Lung (tissue), 12 donors: ENCODE measurements around the gene EIF3L. TPM values are rescaled to one million over a fixed set of nuclear protein-coding genes. Genes with fewer than 3 reads are reported as not detected.
A peak's percentile ranks its signal among the peaks of the same experiment; 100 is the strongest.

Experiments
- ATAC-seq: fragments of 200-7000 bp; cut with Tn5 transposase; one replicate; pipeline ENCODE4 v1.9.1; 2020; ENCODE audit warnings: moderate number of reproducible peaks; ENCODE audit not compliant: insufficient read depth, low FRiP score
- DNase-seq, 3 donors: peaks; one replicate each; pipeline ENCODE4 v3.0.0-alpha.2; 2013 to 2017
- H3K27ac ChIP-seq, 2 donors: one replicate each; pipeline ENCODE4 v1.5.1; 2013; ENCODE audit warnings: mild to moderate bottlenecking in 2 of 2, moderate library complexity in 2 of 2, control low read depth in 1 of 2, inconsistent platforms in 1 of 2, low read depth in 1 of 2, low read length in 1 of 2
- H3K27me3 ChIP-seq, 3 donors: one replicate each; pipeline ENCODE4 v1.5.1; 2013; ENCODE audit warnings: low read length in 2 of 3; ENCODE audit not compliant: control insufficient read depth in 3 of 3, insufficient read depth in 3 of 3
- H3K36me3 ChIP-seq, 4 donors: one replicate each; pipeline ENCODE4 v1.5.1; 2013; ENCODE audit warnings: low read length in 4 of 4, mild to moderate bottlenecking in 1 of 4, moderate library complexity in 1 of 4; ENCODE audit not compliant: control insufficient read depth in 4 of 4, insufficient read depth in 4 of 4
- H3K4me1 ChIP-seq, 5 donors: one replicate each; pipeline ENCODE4 v1.5.1; 2013; ENCODE audit warnings: low read length in 5 of 5, mild to moderate bottlenecking in 2 of 5, moderate library complexity in 1 of 5; ENCODE audit not compliant: control insufficient read depth in 5 of 5, insufficient read depth in 5 of 5
- H3K4me3 ChIP-seq: one replicate; pipeline ENCODE4 v1.5.1; 2013; ENCODE audit warnings: mild to moderate bottlenecking, control low read depth, moderate library complexity
- H3K9ac ChIP-seq, 2 donors: one replicate each; pipeline ENCODE4 v1.5.1; 2013; ENCODE audit warnings: low read length in 2 of 2, control low read depth in 1 of 2; ENCODE audit not compliant: insufficient read depth in 1 of 2
- H3K9me3 ChIP-seq, 4 donors: one replicate each; pipeline ENCODE4 v1.5.1; 2013; ENCODE audit warnings: low read length in 3 of 4, mild to moderate bottlenecking in 1 of 4, moderate library complexity in 1 of 4; ENCODE audit not compliant: control insufficient read depth in 4 of 4, insufficient read depth in 3 of 4
- WGBS, 2 donors: extraction: QIAGEN DNeasy Blood & Tissue Kit; methylation state at CpG; one replicate each; pipeline ENCODE4 v1.1.7; 2013; 5-methylcytosine and 5-hydroxymethylcytosine counted together
- polyA plus RNA-seq, 2 donors: library from polyadenylated mRNA; stranded (reverse); fragments of 200-250 nt; gene quantifications; one replicate each; pipeline ENCODE4 v1.2.1, GENCODE V29; 2013
- total RNA-seq, 2 donors: library from RNA; depleted of rRNA in 1 of 2; stranded (reverse); fragments of >200 nt in 1 of 2; gene quantifications; one replicate each; pipeline ENCODE4 v1.2.1, GENCODE V29; 2014 to 2021
- TF ChIP-seq, protein P1 (sequence below): IDR thresholded peaks from 2 replicates; pipeline ENCODE4 v1.5.1; 2012; ENCODE audit warnings: mild to moderate bottlenecking; ENCODE audit errors: control extremely low read depth, extremely low read depth
- donor health status: control.
- donor health status: control.
- donor health status: Bipolar disorder and iron deficiency.
- donor health status: healthy.
- donor health status: DM: yes; HTN: yes; CAD: no.

EIF3L gene
- total and polyA plus RNA-seq, 4 donors: 175 to 420 (median 252) TPM

DNA sequence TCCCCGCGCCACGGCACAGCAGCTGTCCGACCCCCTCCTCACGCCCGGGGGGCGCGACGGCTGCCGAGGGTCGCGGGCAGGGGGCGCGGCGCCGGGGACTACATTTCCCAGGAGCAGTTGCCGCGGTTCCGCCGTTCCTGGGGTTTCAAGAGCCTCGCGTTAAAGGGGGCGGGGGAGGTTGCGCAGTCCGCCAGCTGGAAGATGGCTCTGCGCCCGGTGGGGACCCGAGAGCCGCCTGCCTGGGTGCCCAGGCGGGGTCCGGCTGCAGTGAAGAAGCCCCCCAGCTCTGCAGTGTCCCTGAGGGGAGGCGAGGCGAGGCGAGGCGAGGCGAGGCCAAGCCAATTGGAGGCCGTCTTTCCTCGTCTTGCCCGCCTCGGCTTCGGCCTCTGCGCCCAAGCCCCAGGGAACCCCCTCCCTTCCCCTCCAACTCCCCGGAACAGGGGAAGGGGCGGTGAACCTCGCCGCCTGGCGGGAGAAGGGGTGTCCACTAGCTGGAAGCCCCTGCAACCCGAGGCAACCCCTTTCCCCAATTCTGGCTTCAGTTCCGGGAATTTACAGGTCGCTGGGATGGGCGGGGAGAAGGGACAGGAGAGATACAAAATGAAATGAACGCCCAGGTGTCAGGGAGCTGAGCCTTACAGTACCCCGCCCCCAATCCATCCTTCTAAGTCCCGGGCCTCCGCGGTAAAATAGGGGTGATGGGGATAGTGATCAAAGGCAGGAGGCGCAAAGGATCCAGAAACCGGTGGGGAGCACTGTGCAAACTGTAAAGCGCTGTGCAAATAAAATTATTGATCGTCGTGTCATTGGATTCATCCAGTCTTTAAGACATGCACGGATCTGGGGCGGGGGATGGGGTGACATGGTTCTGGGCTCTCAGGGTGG is 46.7 kb upstream of the EIF3L start:
- no peak for ATAC-seq
- Histone ChIP-seq H3K27ac (peak overlapping the region in 1 of 2 donors; percentile 75), H3K9ac (peak overlapping the region in 1 of 2 donors; percentile 19), H3K4me1 (peaks cover 0 to 19% (median 8%) of the 10 kb centered on the region in 5 donors), H3K36me3 (no peaks in the 10 kb centered on the region), H3K27me3 (no peaks in the 10 kb centered on the region), H3K4me3 (peak overlapping the region; percentile 52), H3K9me3 (no peaks in the 10 kb centered on the region)
- WGBS, 2 donors: 1 to 2% methylated on average over 44 to 63 of the region's 63 CpGs
- TF ChIP-seq, protein P1, sequence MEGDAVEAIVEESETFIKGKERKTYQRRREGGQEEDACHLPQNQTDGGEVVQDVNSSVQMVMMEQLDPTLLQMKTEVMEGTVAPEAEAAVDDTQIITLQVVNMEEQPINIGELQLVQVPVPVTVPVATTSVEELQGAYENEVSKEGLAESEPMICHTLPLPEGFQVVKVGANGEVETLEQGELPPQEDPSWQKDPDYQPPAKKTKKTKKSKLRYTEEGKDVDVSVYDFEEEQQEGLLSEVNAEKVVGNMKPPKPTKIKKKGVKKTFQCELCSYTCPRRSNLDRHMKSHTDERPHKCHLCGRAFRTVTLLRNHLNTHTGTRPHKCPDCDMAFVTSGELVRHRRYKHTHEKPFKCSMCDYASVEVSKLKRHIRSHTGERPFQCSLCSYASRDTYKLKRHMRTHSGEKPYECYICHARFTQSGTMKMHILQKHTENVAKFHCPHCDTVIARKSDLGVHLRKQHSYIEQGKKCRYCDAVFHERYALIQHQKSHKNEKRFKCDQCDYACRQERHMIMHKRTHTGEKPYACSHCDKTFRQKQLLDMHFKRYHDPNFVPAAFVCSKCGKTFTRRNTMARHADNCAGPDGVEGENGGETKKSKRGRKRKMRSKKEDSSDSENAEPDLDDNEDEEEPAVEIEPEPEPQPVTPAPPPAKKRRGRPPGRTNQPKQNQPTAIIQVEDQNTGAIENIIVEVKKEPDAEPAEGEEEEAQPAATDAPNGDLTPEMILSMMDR: no peak
- peak; percentile 85 to 93 (median 88) for DNase-seq

DNA sequence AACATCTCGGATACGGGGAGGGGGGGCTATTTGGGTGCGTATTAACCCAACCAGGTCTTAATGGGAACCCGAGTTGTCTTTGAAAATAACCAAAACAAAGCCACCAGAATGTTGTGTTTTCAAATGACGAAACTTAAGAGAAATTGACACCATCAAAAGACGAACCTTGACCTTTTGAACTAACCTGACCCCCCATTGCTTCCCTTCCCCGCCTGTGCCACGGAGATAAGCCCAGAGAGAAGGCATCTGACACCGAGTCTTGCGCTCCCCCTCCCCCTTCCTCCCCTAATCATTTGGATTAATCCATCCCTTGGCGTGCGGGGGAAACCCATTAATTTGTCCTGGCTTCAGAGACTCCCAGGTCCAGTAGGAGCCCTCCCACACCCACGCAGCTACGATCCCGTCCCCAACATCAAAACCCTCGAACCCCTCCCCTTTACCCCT is 46.0 kb upstream of the EIF3L start:
- Histone ChIP-seq H3K27me3 (no peaks in the 10 kb centered on the region), H3K4me3 (no peak overlapping the region), H3K27ac (no peak overlapping the region), H3K36me3 (no peaks in the 10 kb centered on the region), H3K9me3 (no peaks in the 10 kb centered on the region), H3K9ac (no peak overlapping the region), H3K4me1 (peaks cover 0 to 23% (median 10%) of the 10 kb centered on the region in 5 donors)
- 31 to 39% methylated on average over 16 of the region's 16 CpGs for WGBS, 2 donors
- DNase-seq (peak; percentile 34 to 57 (median 52)), ATAC-seq (no peak)
- TF ChIP-seq, protein P1: no peak

DNA sequence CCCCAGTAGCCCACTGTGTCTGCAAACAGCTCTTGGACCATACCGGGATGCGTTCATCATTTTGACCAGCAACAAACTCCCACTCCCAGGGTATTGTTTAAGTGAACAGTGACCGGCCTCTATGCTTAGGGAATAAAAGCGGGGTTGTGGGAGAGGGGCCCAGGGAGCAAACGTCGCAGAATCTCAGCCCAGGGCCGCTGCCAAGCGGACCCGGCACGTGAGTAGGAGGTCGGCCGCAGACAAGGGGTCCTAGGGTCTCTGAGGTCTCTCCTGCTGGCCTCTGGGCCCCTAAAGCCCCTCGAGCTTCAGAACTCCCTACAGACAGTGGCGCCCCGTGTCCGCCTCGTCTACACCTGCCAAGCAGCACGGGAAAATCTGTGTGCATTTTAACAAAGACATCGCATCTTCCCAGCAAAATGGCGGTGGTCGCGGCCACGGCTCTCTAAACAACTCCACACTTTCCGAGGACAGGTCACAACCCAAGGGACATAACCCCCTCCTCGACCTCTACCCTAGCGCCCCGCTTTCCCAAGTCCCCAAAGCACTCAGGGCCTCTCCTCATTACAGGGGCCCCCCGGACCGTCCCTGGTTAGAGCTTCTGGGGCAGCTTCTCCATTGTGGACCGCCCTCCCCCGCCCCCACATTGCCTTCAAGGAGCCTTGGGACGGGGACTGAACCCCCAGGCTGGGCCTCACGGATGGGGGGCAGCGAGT is 45.4 kb upstream of the EIF3L start:
- no peak for ATAC-seq
- Histone ChIP-seq H3K9me3 (no peaks in the 10 kb centered on the region), H3K4me1 (peaks cover 0 to 28% (median 13%) of the 10 kb centered on the region in 5 donors), H3K4me3 (no peak overlapping the region), H3K9ac (peak overlapping the region in 1 of 2 donors; percentile 42), H3K27me3 (no peaks in the 10 kb centered on the region), H3K36me3 (no peaks in the 10 kb centered on the region), H3K27ac (no peak overlapping the region)
- WGBS, 2 donors: 71 to 72% methylated on average over 34 of the region's 34 CpGs
- peak; percentile 25 to 29 (median 29) for DNase-seq
- TF ChIP-seq, protein P1: no peak
